Stimulated activated naive CD8-positive, alpha-beta T cell treated with anti-CD3 and anti-CD28 coated beads, Interleukin-15, Interleukin-2, amounts not matched to agents 100 U/mL and 50 U/mL, for 24 hours (primary cell): ENCODE data around the gene NDUFAB1.
"Not testable (repeated sequence)": the region's sequence is repeated elsewhere in the genome, so short reads cannot be mapped to it uniquely, and the experiment has no call there.

Experiments
- ATAC-seq: fragments of 150-1000 bp; cut with Tn5 transposase; one replicate; pipeline ENCODE4 v1.10.0; 2021
- DNase-seq: peaks from one replicate; pipeline ENCODE4 v3.0.0; 2021

The NDUFAB1 gene

GRCh38 chr16:23584186-23585076 lies 11.7 kb downstream of the NDUFAB1 start:
- no peak for ATAC-seq
- no peak for DNase-seq

- not testable (repeated sequence) for ATAC-seq, DNase-seq
These were observed 12.8 kb downstream of the NDUFAB1 start for GRCh38 chr16:23583271-23583670.

- ATAC-seq = no peak
- DNase-seq = no peak
These were observed 14.4 kb downstream of the NDUFAB1 start for GRCh38 chr16:23581764-23582163.

- ATAC-seq (no peak), DNase-seq (no peak)
These were observed 15.7 kb downstream of the NDUFAB1 start for GRCh38 chr16:23580391-23580790.

- no peak for ATAC-seq
- DNase-seq = no peak
These were observed 16.7 kb downstream of the NDUFAB1 start for GRCh38 chr16:23579371-23579770.

GRCh38 chr16:23578101-23578830 lies 17.9 kb downstream of the NDUFAB1 start:
- no peak for ATAC-seq

GRCh38 chr16:23577493-23577892 lies 18.6 kb downstream of the NDUFAB1 start:
- ATAC-seq = no peak

More at GRCh38 chr16:23578101-23578830, 17.9 kb downstream of the NDUFAB1 start:
- no peak for DNase-seq

GRCh38 chr16:23575834-23576233 lies 20.3 kb downstream of the NDUFAB1 start:
- DNase-seq (no peak), ATAC-seq (peak; percentile 28)

More at GRCh38 chr16:23577493-23577892, 18.6 kb downstream of the NDUFAB1 start:
- no peak for DNase-seq

GRCh38 chr16:23573817-23574216 lies 22.3 kb downstream of the NDUFAB1 start:
- DNase-seq (no peak), ATAC-seq (no peak)

GRCh38 chr16:23572394-23572793 lies 23.7 kb downstream of the NDUFAB1 start:
- DNase-seq (no peak), ATAC-seq (no peak)

- ATAC-seq (no peak), DNase-seq (no peak)
These were observed 24.2 kb downstream of the NDUFAB1 start for GRCh38 chr16:23571895-23572294.

- DNase-seq = no peak
- ATAC-seq = no peak
These were observed 25.0 kb downstream of the NDUFAB1 start for GRCh38 chr16:23570992-23571632.

- DNase-seq (no peak), ATAC-seq (no peak)
These were observed 28.5 kb downstream of the NDUFAB1 start for GRCh38 chr16:23567602-23568001.

- DNase-seq = no peak
- no peak for ATAC-seq
These were observed 29.4 kb downstream of the NDUFAB1 start for GRCh38 chr16:23566724-23567123.

GRCh38 chr16:23564575-23565363 lies 31.3 kb downstream of the NDUFAB1 start:
- DNase-seq = no peak
- ATAC-seq = no peak

GRCh38 chr16:23563186-23563585 lies 32.9 kb downstream of the NDUFAB1 start:
- ATAC-seq = no peak
- no peak for DNase-seq

GRCh38 chr16:23562505-23562904 lies 33.6 kb downstream of the NDUFAB1 start:
- DNase-seq = no peak
- no peak for ATAC-seq

GRCh38 chr16:23561586-23561985 lies 34.5 kb downstream of the NDUFAB1 start:
- DNase-seq (no peak), ATAC-seq (no peak)

- ATAC-seq = peak; percentile 5
- DNase-seq = peak; percentile 30
These were observed 38.1 kb downstream of the NDUFAB1 start for GRCh38 chr16:23557779-23558702.

- ATAC-seq (peak; percentile 93), DNase-seq (peak; percentile 99)
These were observed 39.0 kb downstream of the NDUFAB1 start, which contains the start of the genes EARS2 and UBFD1 for GRCh38 chr16:23556881-23557778. TSS of gene EARS2 (minus strand) at chr16:23557350. CDS start at chr16:23557343, 7 bp downstream. TSS of gene UBFD1 (plus strand) at chr16:23557727. CDS start at chr16:23557743, 16 bp downstream.
